Natural killer cell (primary cell): Measurements from ENCODE around the gene MYO1G. TPM values are rescaled to one million over a fixed set of nuclear protein-coding genes. Genes with fewer than 3 reads are reported as not detected.
A peak's percentile ranks its signal among the peaks of the same experiment; 100 is the strongest.

ENCODE experiments used
- ATAC-seq, 3 donors: fragments of 150-1000 bp in 2 of 3; fragments of 200-7000 bp in 1 of 3; cut with Tn5 transposase; 1 replicate in 1 of 3; 2 replicates in 2 of 3; pipeline ENCODE4 v1.10.0; 2021; ENCODE audit warnings: mild to moderate bottlenecking in 2 of 3, moderate library complexity in 2 of 3
- DNase-seq, 2 donors: peaks; one replicate each; pipeline versions ENCODE4 v3.0.0 to v3.0.0-alpha.2; 2013 to 2021; ENCODE audit warnings: mixed read lengths in 1 of 2
- H3K27ac ChIP-seq: one replicate; pipeline ENCODE4 v1.5.1; 2013; ENCODE audit warnings: mild to moderate bottlenecking, low read length
- H3K27me3 ChIP-seq: one replicate; pipeline ENCODE4 v1.6.1; 2013; ENCODE audit warnings: low read length; ENCODE audit not compliant: control insufficient read depth, insufficient read depth
- H3K36me3 ChIP-seq: one replicate; pipeline ENCODE4 v1.6.1; 2013; ENCODE audit warnings: low read length; ENCODE audit not compliant: control insufficient read depth, insufficient read depth
- H3K4me1 ChIP-seq: one replicate; pipeline ENCODE4 v1.6.1; 2013; ENCODE audit warnings: low read length; ENCODE audit not compliant: control insufficient read depth, insufficient read depth
- H3K4me3 ChIP-seq: one replicate; pipeline ENCODE4 v1.5.1; 2013; ENCODE audit warnings: low read length
- H3K9me3 ChIP-seq: one replicate; pipeline ENCODE4 v1.6.1; 2013; ENCODE audit warnings: low read length; ENCODE audit not compliant: control insufficient read depth, insufficient read depth
- H3K27ac Mint-ChIP-seq, 2 donors: one replicate each; pipeline ENCODE4 v1.8.0; 2022; ENCODE audit warnings: mild to moderate bottlenecking in 2 of 2, mixed read lengths in 2 of 2, moderate library complexity in 1 of 2
- H3K27me3 Mint-ChIP-seq, 2 donors: one replicate each; pipeline ENCODE4 v1.8.0; 2022; ENCODE audit warnings: low read depth in 2 of 2, mixed read lengths in 2 of 2
- H3K36me3 Mint-ChIP-seq: one replicate; pipeline ENCODE4 v1.8.0; 2022; ENCODE audit warnings: mixed read lengths
- H3K4me1 Mint-ChIP-seq, 2 donors: one replicate each; pipeline ENCODE4 v1.8.0; 2022; ENCODE audit warnings: mixed read lengths in 2 of 2
- H3K4me3 Mint-ChIP-seq: one replicate; pipeline ENCODE4 v1.8.0; 2022; ENCODE audit warnings: mild to moderate bottlenecking, moderate library complexity, mixed read lengths
- H3K9me3 Mint-ChIP-seq, 2 donors: one replicate each; pipeline ENCODE4 v1.8.0; 2022; ENCODE audit warnings: mixed read lengths in 2 of 2
- WGBS: methylation state at CpG from one replicate; pipeline ENCODE4 v1.1.7; 2013; ENCODE audit warnings: missing lambda C conversion rate; ENCODE audit not compliant: insufficient coverage; 5-methylcytosine and 5-hydroxymethylcytosine counted together
- intact Hi-C: fragments of 100-400 bp; cut with micrococcal nuclease; formaldehyde crosslinking; loops from one replicate; pipeline ENCODE4 v1.14.2; 2022
- total RNA-seq, 4 donors: library from RNA; stranded (reverse); fragments of 120-200 nt in 1 of 4; gene quantifications; one replicate each; pipeline versions ENCODE4 v1.2.3 to v1.2.4, GENCODE V29; 2013 to 2022
- TF ChIP-seq, protein P1 (sequence below): fragments of 200-600 bp; IDR thresholded peaks from one replicate; pipeline ENCODE4 v1.8.0; 2022; ENCODE audit warnings: antibody characterized with exemption

The MYO1G gene
- total RNA-seq, 3 donors from 2014 or later (not counting 1 experiment from before 2014, with no cell fraction given) = 371 to 470 (median 429) TPM

DNA sequence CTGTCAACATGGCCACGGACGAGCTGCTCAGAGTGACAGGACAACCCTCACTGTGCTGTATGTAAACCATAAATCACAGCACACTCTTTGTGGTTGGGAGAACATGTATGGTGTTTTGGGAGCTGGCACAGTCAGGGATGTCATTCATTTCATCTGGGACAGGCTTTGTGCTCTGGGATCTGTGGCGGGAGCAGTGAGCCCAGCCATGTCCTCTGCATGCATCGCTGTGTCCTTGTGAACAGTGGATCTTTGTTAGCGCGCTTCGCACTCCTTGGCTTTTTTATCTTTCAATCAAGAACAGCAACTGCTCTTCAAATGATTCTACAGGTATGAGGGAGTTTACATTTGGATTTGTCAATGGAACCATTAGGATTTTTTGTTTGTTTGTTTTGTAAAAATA, 28.3 kb upstream of the MYO1G start:
- H3K4me1 Mint-ChIP-seq = peaks cover 36 to 51% of the 10 kb centered on the region in 2 donors
- no peak for ATAC-seq
- WGBS = 83% methylated on average over 4 of the region's 7 CpGs

DNA sequence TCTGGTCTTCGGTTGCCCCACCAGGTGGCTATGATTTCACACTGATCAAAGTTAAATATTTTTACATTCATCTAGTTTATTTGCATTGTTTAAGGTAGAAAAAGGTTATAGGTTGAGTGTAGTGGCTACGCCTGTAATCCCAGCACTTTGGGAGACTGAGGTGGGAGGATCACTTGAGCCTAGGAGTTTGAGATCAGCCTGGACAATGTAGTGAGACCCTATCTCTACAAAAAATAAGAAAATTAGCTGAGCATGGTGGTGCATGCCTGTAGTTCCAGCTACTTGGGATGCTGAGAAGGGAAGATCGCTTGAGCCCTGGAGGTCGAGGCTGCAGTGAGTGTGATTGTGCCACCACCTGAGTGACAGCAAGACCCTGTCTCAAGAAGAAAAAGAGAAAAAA, 25.0 kb upstream of the MYO1G start:
- Mint-ChIP-seq H3K27ac (no peak overlapping the region), H3K27me3 (no peaks in the 10 kb centered on the region), H3K4me1 (peaks cover 41 to 54% of the 10 kb centered on the region in 2 donors), H3K4me3 (no peak overlapping the region), H3K9me3 (no peaks in the 10 kb centered on the region), H3K36me3 (no peaks in the 10 kb centered on the region)
- Histone ChIP-seq H3K36me3 (no peaks in the 10 kb centered on the region), H3K9me3 (no peaks in the 10 kb centered on the region), H3K27me3 (no peaks in the 10 kb centered on the region), H3K27ac (no peak overlapping the region), H3K4me3 (no peak overlapping the region), H3K4me1 (peaks cover 41% of the 10 kb centered on the region)
- WGBS = 92% methylated on average over 3 of the region's 4 CpGs
- intact Hi-C loops = no loop called here
- no peak for ATAC-seq
- no peak for DNase-seq
- TF ChIP-seq, protein P1, sequence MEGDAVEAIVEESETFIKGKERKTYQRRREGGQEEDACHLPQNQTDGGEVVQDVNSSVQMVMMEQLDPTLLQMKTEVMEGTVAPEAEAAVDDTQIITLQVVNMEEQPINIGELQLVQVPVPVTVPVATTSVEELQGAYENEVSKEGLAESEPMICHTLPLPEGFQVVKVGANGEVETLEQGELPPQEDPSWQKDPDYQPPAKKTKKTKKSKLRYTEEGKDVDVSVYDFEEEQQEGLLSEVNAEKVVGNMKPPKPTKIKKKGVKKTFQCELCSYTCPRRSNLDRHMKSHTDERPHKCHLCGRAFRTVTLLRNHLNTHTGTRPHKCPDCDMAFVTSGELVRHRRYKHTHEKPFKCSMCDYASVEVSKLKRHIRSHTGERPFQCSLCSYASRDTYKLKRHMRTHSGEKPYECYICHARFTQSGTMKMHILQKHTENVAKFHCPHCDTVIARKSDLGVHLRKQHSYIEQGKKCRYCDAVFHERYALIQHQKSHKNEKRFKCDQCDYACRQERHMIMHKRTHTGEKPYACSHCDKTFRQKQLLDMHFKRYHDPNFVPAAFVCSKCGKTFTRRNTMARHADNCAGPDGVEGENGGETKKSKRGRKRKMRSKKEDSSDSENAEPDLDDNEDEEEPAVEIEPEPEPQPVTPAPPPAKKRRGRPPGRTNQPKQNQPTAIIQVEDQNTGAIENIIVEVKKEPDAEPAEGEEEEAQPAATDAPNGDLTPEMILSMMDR = no peak

More for the DNA sequence above, 28.3 kb upstream of the MYO1G start:
- H3K4me3 Mint-ChIP-seq = peak overlapping the region; percentile 53
- H3K9me3 ChIP-seq = no peaks in the 10 kb centered on the region
- no peaks in the 10 kb centered on the region for H3K27me3 ChIP-seq
- H3K27ac Mint-ChIP-seq = peak overlapping the region; percentile 48 to 64
- H3K9me3 Mint-ChIP-seq = no peaks in the 10 kb centered on the region
- no peak for DNase-seq
- no peaks in the 10 kb centered on the region for H3K27me3 Mint-ChIP-seq
- H3K27ac ChIP-seq = no peak overlapping the region
- peaks cover 28% of the 10 kb centered on the region for H3K4me1 ChIP-seq
- H3K4me3 ChIP-seq = no peak overlapping the region
- intact Hi-C loops = no loop called here
- peaks cover 2% of the 10 kb centered on the region for H3K36me3 ChIP-seq
- TF ChIP-seq, protein P1 = no peak
- H3K36me3 Mint-ChIP-seq = no peaks in the 10 kb centered on the region

DNA sequence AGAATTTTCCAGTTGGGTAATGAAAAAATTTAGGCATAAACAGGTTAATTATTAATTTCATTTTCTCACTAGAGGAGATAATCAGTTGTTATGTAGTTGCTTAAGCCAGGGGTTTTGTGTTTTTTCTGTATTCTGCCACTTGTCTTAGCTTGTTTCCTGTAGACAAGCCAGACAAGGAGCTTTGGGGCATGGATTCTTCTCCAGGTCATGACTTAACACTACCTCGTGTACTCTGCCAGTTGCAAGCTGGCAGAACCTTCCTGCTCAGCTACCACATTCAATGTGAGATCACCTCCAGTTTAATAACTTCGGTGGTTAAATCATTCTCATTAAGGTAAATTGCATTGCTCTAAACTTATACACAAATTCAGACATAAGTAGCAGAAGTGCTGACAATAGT, 23.0 kb upstream of the MYO1G start:
- H3K9me3 Mint-ChIP-seq = no peaks in the 10 kb centered on the region
- ATAC-seq (no peak), DNase-seq (peak in 1 of 2 donors; percentile 20)
- Histone ChIP-seq H3K4me3 (no peak overlapping the region), H3K9me3 (no peaks in the 10 kb centered on the region), H3K27me3 (no peaks in the 10 kb centered on the region), H3K27ac (peak overlapping the region; percentile 26), H3K4me1 (peaks cover 27% of the 10 kb centered on the region), H3K36me3 (no peaks in the 10 kb centered on the region)
- TF ChIP-seq, protein P1 = no peak
- WGBS = 17% methylated on average over 2 of the region's 2 CpGs
- H3K27me3 Mint-ChIP-seq = no peaks in the 10 kb centered on the region
- peaks cover 30 to 40% of the 10 kb centered on the region in 2 donors for H3K4me1 Mint-ChIP-seq
- intact Hi-C loops = loop anchor here (2.0 kb wide), 2 partner anchors 23 to 25 kb away; partner anchors contain the start of gene MYO1G
- H3K4me3 Mint-ChIP-seq = peak overlapping the region; percentile 98
- no peaks in the 10 kb centered on the region for H3K36me3 Mint-ChIP-seq
- peak overlapping the region; percentile 78 to 95 for H3K27ac Mint-ChIP-seq

DNA sequence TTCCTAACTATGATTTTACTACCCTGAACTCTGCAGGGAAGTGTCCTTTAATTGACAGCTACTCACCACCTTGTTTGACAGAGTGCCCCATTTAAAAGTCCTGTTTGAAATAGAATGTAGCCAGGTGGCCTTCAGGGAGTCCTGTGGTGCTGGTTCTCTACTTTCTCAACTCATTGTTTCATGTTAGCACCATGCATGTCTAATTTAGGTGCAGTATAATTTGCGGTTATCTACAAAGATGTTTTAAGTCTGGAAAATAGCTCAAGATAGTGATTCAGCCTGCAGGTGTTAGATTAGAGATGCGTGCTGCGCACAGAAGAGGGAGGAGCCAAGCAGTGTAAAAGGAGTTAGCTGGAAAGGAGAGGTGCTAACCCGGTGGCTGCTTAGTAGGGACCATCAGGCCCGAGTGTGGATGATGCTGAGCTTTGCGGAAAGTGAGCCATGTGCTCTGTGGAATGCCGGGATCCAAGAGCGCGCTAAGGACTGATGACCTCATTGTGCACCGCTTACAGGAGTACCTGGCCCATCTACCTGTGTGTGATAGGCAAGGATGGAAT, 22.4 kb upstream of the MYO1G start:
- H3K27me3 ChIP-seq = no peaks in the 10 kb centered on the region
- intact Hi-C loops = loop anchor here (2.0 kb wide), 2 partner anchors 22 to 26 kb away; partner anchors contain the start of gene MYO1G
- peaks cover 26 to 36% of the 10 kb centered on the region in 2 donors for H3K4me1 Mint-ChIP-seq

More for the DNA sequence above, 22.4 kb upstream of the MYO1G start:
- Histone ChIP-seq H3K4me3 (peak overlapping the region; percentile 55), H3K9me3 (no peaks in the 10 kb centered on the region), H3K36me3 (no peaks in the 10 kb centered on the region), H3K4me1 (peaks cover 22% of the 10 kb centered on the region), H3K27ac (peak overlapping the region; percentile 63)
- TF ChIP-seq, protein P1 = no peak
- H3K27me3 Mint-ChIP-seq = no peaks in the 10 kb centered on the region
- H3K4me3 Mint-ChIP-seq = peak overlapping the region; percentile 98
- no peaks in the 10 kb centered on the region for H3K36me3 Mint-ChIP-seq
- DNase-seq (peak in 1 of 2 donors; percentile 85), ATAC-seq (peak in 2 of 3 donors; percentile 21 to 29)
- no peaks in the 10 kb centered on the region for H3K9me3 Mint-ChIP-seq
- WGBS = 44% methylated on average over 10 of the region's 10 CpGs
- H3K27ac Mint-ChIP-seq = peak overlapping the region; percentile 78 to 95
